ENCODE results near the gene MAPK12. TPM values are rescaled to one million over a fixed set of nuclear protein-coding genes. Genes with fewer than 3 reads are reported as not detected.

The MAPK12 gene
- total RNA-seq, 2 experiments from 2014 or later, result 1.2 to 1.3 TPM

DNA sequence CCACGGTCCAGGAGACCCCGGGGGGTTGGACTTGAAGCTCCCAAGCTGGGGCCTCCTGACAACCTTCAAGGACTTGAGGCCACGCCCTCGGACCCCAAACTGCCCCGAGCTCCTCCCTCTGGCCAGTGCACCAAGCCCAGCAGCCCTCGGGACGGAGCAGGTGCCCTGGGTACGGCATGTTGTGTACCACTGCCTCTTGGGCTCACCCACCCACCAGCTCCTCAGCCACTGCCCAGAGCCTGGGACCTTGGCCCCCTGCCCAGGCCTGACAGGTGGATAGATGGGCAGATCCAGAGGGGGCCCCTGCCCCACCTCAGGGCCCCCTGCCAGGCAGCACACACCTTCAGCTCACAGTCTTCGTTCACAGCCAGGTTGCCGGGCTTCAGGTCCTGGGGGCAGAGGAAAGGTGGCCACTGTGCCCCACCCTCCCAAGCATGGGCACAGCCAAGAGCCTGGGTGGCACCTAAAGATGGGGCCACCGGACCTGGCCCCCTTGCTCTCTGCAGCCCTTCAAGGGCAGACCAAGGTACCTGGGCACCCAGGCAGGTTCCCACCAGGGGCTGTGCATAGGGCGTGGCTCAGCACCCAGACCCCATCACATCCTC is 5.1 kb downstream of the MAPK12 start:
- ATAC-seq (ENCODE audit: poor library complexity) (no peak), DNase-seq (no peak)
- no peak overlapping the region for H3K27ac ChIP-seq (ENCODE audit: low read depth in 1 of 2, low read length in 2 of 2)
- Mint-ChIP-seq H3K9me3 (no peaks in the 10 kb centered on the region), H3K27ac (no peak overlapping the region), H3K4me3 (no peak overlapping the region), H3K27me3 (peaks cover 7% of the 10 kb centered on the region), H3K4me1 (ENCODE audit: low read depth) (peaks cover 6% of the 10 kb centered on the region), H3K36me3 (ENCODE audit: low read depth) (no peaks in the 10 kb centered on the region)
- H3K36me3 ChIP-seq (ENCODE audit: insufficient read depth, low read length), result no peaks in the 10 kb centered on the region
- no peak overlapping the region for H3K4me3 ChIP-seq (ENCODE audit: low read length)
- peaks cover 0 to 7% of the 10 kb centered on the region in 2 experiments for H3K9me3 ChIP-seq (ENCODE audit: control insufficient read depth in 1 of 2, insufficient read depth in 1 of 2, low read length in 2 of 2)
- TF ChIP-seq CTCF (IDR thresholded peaks at IDR 0.05), result no peak
- intact Hi-C loops (cut with DNase I, micrococcal nuclease), result no loop called here
- ChIA-PET POLR2A (no interaction called here), CTCF (no interaction called here)
- H3K4me1 ChIP-seq (ENCODE audit: insufficient read depth, low read length), result peaks cover 16% of the 10 kb centered on the region
- H3K27me3 ChIP-seq (ENCODE audit: control insufficient read depth in 1 of 2, insufficient read depth in 2 of 2, low read length in 2 of 2), result peaks cover 4 to 11% of the 10 kb centered on the region in 2 experiments

DNA sequence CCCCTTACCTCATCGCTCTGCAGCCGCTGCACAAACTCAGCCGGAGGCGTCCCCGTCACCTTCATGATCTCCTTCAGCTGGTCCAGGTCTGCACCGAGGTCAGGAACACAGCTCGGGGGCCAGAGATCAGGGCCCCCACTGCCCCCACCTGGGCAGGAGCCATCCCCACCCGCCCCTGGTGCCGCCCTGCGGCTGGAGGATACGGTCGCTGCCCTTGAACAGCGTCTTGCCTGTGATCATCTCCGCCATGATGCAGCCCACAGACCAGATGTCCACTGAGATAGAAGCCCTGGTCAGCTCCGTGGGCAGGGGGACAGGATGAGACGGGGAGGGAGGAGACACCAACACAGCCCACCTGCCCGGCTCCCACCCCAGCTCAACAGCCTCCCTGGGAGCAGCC is 5.9 kb downstream of the MAPK12 start:
- peaks cover 0 to 6% of the 10 kb centered on the region in 2 experiments for H3K9me3 ChIP-seq (ENCODE audit: control insufficient read depth in 1 of 2, insufficient read depth in 1 of 2, low read length in 2 of 2)
- peaks cover 9% of the 10 kb centered on the region for H3K4me1 Mint-ChIP-seq (ENCODE audit: low read depth)
- DNase-seq, result no peak
- H3K9me3 Mint-ChIP-seq, result no peaks in the 10 kb centered on the region
- H3K4me3 Mint-ChIP-seq, result no peak overlapping the region
- H3K27me3 Mint-ChIP-seq, result peaks cover 7% of the 10 kb centered on the region
- CTCF ChIA-PET, result no interaction called here
- peaks cover 15% of the 10 kb centered on the region for H3K4me1 ChIP-seq (ENCODE audit: insufficient read depth, low read length)
- no peak overlapping the region for H3K27ac Mint-ChIP-seq
- ATAC-seq (ENCODE audit: poor library complexity), result no peak
- peaks cover 2 to 7% of the 10 kb centered on the region in 2 experiments for H3K27me3 ChIP-seq (ENCODE audit: control insufficient read depth in 1 of 2, insufficient read depth in 2 of 2, low read length in 2 of 2)
- POLR2A ChIA-PET, result interaction anchor here (0.6 kb wide), 2 partner anchors 63 to 221 kb away, joined by 3 read pairs; no protein-coding TSS in a partner anchor
- no peak for TF ChIP-seq CTCF (IDR thresholded peaks at IDR 0.05)
- H3K4me3 ChIP-seq (ENCODE audit: low read length), result no peak overlapping the region
- no peaks in the 10 kb centered on the region for H3K36me3 ChIP-seq (ENCODE audit: insufficient read depth, low read length)
- H3K36me3 Mint-ChIP-seq (ENCODE audit: low read depth), result no peaks in the 10 kb centered on the region
- intact Hi-C loops (cut with DNase I, micrococcal nuclease), result no loop called here
- H3K27ac ChIP-seq (ENCODE audit: low read depth in 1 of 2, low read length in 2 of 2), result no peak overlapping the region

DNA sequence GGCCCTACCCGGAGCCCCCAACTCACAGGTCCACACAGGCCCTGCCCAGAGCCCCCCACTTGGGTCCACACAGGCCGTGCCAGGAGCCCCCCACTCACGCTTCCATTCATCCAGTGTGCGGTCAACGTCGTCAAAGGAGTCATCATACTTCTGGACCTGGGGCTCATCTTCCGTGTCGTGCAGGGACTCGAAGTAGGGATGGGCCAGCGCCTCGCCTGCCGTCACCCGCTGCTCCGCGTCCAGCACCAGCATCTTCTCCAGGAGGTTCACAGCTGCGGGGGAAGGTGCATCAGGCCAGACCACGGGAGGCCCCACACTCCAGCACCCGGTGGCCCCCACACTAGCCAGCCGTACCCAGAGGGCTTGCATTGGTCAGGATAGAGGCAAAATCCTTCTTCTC is 6.4 kb downstream of the MAPK12 start:
- Histone ChIP-seq H3K4me1 (ENCODE audit: insufficient read depth, low read length) (peaks cover 17% of the 10 kb centered on the region), H3K36me3 (ENCODE audit: insufficient read depth, low read length) (no peaks in the 10 kb centered on the region), H3K9me3 (ENCODE audit: control insufficient read depth in 1 of 2, insufficient read depth in 1 of 2, low read length in 2 of 2) (peaks cover 0 to 1% of the 10 kb centered on the region in 2 experiments), H3K4me3 (ENCODE audit: low read length) (no peak overlapping the region), H3K27ac (ENCODE audit: low read depth in 1 of 2, low read length in 2 of 2) (no peak overlapping the region), H3K27me3 (ENCODE audit: control insufficient read depth in 1 of 2, insufficient read depth in 2 of 2, low read length in 2 of 2) (peaks cover 0 to 2% of the 10 kb centered on the region in 2 experiments)
- no peak overlapping the region for H3K27ac Mint-ChIP-seq
- intact Hi-C loops (cut with DNase I, micrococcal nuclease), result no loop called here
- no peaks in the 10 kb centered on the region for H3K9me3 Mint-ChIP-seq
- no peak for ATAC-seq (ENCODE audit: poor library complexity)
- no peak overlapping the region for H3K4me3 Mint-ChIP-seq
- no peak for DNase-seq
- POLR2A ChIA-PET, result interaction anchor here (0.6 kb wide), 2 partner anchors 64 to 220 kb away, joined by 3 read pairs; no protein-coding TSS in a partner anchor
- H3K27me3 Mint-ChIP-seq, result peaks cover 7% of the 10 kb centered on the region
- H3K4me1 Mint-ChIP-seq (ENCODE audit: low read depth), result peaks cover 14% of the 10 kb centered on the region
- no peak for TF ChIP-seq CTCF (IDR thresholded peaks at IDR 0.05)
- CTCF ChIA-PET, result no interaction called here
- no peaks in the 10 kb centered on the region for H3K36me3 Mint-ChIP-seq (ENCODE audit: low read depth)
